Epithelial cell of proximal tubule (primary cell): Measurements from ENCODE around the gene MAP7D3. TPM values are rescaled to one million over a fixed set of nuclear protein-coding genes. Genes with fewer than 3 reads are reported as not detected.

Source experiments
- DNase-seq: peaks from one replicate; pipeline ENCODE4 v3.0.0-alpha.2; 2011; ENCODE audit warnings: low read depth
- H3K4me3 ChIP-seq: 2 replicates; pipeline ENCODE4 v1.5.1; 2011; ENCODE audit warnings: low read depth, mild to moderate bottlenecking, low read length
- total RNA-seq: library from RNA; depleted of rRNA; stranded (reverse); fragments of >200 nt; gene quantifications from 2 replicates; pipeline ENCODE4 v1.2.3, GENCODE V29; 2015
- TF ChIP-seq, protein P1 (sequence below): conservative IDR thresholded peaks from 2 replicates; pipeline ENCODE4 v1.5.1; 2012; ENCODE audit warnings: low read depth, mild to moderate bottlenecking, low read length

MAP7D3 gene
- total RNA-seq, 1 donor from 2014 or later = 18.6 TPM

DNA sequence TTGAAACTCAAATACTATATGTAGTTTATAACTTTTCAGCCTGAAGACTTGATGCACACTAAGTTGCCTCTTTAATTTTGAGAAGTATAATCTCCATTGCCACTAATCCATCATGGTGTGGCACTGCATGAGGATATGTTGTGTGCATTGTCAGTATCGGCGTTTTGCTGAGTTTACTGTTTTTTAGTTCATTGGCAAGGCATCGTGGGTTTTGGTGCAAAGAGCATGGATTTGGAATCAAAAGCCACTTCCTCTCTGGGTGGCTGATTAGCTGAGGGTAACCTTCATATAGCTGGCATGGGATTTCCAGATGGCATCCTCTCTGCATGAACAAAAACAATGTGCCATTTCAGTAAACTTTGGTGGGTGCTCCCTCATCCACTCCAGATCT is 65.2 kb downstream of the MAP7D3 start:
- H3K4me3 ChIP-seq = no peak overlapping the region
- TF ChIP-seq, protein P1, sequence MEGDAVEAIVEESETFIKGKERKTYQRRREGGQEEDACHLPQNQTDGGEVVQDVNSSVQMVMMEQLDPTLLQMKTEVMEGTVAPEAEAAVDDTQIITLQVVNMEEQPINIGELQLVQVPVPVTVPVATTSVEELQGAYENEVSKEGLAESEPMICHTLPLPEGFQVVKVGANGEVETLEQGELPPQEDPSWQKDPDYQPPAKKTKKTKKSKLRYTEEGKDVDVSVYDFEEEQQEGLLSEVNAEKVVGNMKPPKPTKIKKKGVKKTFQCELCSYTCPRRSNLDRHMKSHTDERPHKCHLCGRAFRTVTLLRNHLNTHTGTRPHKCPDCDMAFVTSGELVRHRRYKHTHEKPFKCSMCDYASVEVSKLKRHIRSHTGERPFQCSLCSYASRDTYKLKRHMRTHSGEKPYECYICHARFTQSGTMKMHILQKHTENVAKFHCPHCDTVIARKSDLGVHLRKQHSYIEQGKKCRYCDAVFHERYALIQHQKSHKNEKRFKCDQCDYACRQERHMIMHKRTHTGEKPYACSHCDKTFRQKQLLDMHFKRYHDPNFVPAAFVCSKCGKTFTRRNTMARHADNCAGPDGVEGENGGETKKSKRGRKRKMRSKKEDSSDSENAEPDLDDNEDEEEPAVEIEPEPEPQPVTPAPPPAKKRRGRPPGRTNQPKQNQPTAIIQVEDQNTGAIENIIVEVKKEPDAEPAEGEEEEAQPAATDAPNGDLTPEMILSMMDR = no peak
- DNase-seq = no peak

DNA sequence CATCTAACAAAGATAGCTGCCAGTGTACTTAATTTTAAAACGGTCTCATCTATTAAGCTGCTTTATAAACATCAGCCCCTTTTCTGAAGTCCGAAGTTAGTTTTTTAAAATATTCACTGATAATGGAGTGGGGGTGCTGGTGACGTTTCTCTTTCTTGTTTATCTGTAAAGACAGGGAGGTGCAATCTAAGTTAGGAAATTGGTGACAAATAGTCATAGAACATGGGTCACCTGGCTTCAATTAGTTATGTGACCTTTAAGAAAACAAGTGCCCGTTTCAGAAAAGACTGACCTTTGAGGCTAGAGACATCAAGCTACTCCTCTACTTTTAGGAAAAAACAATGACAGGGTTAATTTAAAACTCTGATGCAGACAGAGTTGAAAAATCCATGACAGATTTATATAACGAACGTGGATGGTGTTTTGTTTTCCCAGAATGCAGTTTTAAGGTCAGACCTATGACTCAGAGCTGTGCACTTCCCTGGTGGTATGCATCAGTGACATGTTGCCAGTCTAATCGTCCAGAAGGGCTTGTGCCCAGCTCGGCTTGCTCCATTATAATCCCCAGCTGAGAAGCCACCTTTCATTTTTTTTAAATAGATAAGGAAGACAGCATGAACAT is 65.7 kb downstream of the MAP7D3 start:
- no peak for DNase-seq
- no peak overlapping the region for H3K4me3 ChIP-seq
- TF ChIP-seq, protein P1 = no peak

DNA sequence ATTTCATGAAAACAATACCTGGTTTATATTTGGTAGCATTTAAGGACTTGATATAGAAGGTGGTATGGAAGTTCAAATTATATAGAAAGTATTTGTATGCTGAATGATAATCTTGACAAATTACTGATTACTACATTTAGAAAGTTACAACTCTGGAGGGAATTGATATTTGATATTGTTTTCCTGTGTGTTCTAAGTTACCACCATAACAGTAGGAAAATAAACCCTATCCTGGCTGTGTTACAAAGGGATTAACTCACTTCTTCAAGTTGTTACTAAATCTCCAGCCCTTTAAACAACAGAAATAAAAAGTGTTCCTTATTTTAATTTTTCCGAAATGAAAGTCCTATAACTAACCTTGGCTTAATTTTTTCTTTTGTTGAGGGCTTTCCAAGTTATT is 67.3 kb downstream of the MAP7D3 start:
- no peak overlapping the region for H3K4me3 ChIP-seq
- no peak for DNase-seq
- TF ChIP-seq, protein P1 = no peak

DNA sequence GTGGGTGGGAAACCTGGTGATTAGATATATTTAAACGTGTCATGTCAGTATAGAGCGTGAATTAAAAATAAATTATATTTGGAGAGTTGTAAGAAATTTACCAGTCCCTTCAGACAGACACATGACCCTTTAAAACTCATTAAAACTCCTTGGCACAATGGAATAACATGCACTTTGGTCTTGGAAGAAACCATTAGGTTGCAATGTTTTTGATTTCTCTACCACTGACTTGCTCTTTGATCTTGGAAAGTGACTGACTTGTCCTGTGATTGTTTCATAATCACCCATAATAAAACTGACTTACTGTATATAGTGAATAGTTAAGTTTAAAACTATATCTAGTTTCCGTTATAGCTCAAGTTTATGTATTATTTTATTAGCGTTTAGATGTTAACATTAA is 68.0 kb downstream of the MAP7D3 start:
- TF ChIP-seq, protein P1 = no peak
- H3K4me3 ChIP-seq = no peak overlapping the region
- DNase-seq = no peak

DNA sequence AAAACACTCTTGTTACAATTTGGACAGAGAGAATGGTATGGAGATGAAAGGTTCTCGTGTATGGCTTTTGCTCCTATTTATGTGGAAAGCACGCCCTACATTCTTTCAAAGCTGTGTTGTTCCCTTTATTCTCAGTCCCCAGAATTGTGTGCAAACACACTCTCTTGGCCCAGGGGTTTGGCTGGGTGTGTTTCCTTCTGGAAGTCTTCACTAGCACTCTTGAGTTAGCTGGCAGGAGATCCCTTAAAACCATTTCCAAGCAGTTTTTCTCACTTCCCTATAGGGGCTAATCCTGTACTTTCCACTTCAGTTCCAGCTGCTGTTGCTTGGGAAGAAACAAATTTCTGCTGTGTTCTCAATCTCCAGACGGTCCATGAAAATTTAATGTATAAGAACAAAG is 68.8 kb downstream of the MAP7D3 start:
- no peak overlapping the region for H3K4me3 ChIP-seq
- no peak for DNase-seq
- TF ChIP-seq, protein P1 = no peak

DNA sequence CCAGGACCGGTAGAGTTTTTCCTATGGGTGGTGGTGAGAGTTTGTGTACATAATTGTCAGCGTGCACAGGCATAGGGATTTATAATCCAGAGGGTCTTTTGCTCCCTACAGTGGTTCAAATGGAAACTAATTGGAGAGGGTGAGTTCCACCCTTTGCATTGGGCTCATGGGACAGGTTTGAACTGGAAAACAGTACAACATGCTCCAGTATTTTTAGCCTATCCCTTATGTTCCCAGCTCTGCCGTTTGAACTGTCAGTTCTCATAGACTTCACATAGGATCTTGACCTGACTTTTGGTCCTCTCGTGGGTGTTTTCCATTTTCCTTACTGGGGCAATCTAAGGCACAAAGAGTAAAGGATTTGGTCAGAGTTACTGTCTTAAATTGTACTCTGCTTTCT is 72.1 kb downstream of the MAP7D3 start:
- TF ChIP-seq, protein P1 = no peak

DNA sequence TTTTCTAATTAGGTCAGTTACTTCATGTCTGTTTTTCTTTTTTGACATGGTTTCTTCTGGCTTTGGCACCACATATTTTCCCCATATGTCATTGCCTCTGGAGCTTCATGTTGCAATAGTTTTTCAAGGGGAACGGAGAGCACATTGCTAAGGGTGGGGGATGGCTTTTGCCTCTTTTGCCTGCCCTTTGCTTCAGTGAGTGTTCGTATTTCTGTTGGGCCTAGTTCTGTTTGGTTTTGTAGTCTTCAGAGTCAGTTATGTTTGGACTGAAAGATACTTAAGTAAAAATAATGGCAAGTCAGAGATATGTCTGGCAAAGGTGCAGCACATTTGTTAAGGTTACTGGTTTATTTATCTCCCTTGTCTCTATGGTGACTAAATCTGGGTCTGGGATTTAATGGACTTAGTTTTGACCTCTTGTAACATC is 74.8 kb downstream of the MAP7D3 start:
- TF ChIP-seq, protein P1 = no peak

More for the DNA sequence above, 72.1 kb downstream of the MAP7D3 start:
- H3K4me3 ChIP-seq = no peak overlapping the region
- DNase-seq = no peak

More for the DNA sequence above, 74.8 kb downstream of the MAP7D3 start:
- H3K4me3 ChIP-seq = no peak overlapping the region
- peak; percentile 82 for DNase-seq
